GM21576 (cell line): ENCODE data around the gene MED27.

ENCODE experiments used
- ATAC-seq: cut with Tn5 transposase; IDR thresholded peaks from one replicate; pipeline ENCODE4 v1.9.1; 2021; ENCODE audit warnings: mild to moderate bottlenecking, moderate library complexity; ENCODE audit not compliant: unreplicated experiment

Gene MED27

DNA sequence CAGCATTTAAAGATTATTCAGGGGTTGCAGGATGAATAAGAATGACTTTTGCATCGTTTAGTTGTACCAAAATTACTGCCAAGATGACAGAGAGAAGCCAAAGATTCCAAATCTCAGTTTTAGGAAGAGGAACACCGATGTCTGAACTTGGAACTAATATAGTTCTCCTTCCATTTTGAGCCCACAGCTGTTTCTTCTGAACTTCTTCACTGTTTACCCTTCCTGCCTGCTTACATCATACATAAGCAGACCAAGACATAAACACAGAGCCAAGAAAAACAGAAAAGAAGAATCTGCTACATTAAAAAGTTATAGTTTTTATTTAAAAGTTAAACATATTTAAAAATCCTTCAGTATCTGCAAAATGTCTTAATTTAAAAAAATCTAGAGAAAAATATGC, 192.8 kb downstream of the MED27 start:
- no peak for ATAC-seq

DNA sequence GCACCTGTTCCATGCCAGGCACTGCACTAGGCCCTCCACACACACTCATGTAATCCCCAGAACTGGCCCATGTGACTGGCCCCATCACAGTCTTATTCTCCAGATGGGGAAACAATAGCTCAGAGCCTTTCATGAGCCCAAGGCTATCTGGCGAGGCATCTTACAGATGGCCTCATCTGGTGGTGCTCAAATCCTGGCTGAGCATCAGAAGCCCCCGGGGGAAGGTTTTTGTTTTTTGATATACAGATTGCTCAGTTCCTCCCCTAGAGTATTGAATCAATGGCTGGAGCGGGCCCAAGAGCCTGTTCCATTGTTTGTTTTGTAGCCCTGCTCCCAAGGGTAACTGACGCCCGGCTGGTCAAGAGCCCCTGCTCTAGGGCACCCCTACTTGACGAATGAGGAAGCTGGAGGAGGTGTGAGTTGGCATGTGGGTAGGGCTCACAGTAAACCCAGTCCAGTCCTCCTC, 194.5 kb downstream of the MED27 start:
- no peak for ATAC-seq

DNA sequence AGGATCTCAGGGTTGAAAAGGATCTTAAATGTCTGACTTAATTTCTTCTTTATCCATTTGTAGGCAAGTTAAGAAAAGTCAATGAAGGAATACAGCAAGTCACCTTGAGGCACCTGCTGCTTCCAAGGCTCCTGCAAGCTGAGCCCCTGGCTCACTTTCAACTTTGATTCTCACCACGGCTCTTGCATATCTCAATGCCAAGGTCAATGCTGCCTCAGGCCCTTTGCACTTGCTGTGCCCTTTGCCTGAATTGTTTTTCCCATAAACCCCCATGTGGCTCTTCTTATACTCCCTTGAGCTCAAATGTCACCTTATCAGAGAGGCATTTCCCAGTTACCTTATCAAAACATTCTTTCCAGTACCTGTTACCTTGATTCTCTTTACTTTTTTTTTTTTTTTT, 195.4 kb downstream of the MED27 start:
- no peak for ATAC-seq

DNA sequence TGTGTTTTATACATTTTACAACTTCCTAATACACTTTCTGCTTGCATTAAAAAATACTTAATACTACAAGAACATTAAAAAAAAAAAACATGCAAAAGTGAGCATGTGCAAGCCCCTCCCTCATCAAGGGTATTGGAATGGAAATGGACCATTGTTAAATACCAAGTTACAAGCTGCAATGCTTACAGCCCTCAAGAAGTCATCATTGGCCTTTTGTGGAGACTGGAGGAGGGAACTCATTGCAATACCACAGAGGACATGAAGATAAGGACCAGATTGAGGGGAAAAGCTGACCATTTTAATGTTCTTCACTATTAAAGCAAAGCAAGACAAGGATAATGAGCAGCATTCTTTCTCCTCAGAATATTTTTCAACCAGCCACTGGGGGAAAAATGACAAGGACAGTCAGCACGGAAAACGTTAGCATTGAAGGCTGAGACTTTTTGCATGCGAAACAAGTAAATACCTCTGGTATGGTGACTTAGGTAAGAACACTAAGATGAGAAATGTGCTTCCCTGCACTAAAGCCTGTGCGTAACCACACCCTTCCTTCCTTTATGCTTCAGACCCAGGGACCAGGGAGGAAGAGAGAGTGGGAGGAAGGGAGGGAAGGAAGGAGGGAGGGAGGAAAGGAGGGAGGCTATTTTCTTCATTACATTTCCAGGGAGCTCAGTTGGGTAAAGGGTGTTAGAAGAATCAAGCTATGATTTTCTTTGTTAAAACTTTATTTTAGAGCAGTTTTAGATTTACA, 198.7 kb downstream of the MED27 start:
- ATAC-seq, result no peak

DNA sequence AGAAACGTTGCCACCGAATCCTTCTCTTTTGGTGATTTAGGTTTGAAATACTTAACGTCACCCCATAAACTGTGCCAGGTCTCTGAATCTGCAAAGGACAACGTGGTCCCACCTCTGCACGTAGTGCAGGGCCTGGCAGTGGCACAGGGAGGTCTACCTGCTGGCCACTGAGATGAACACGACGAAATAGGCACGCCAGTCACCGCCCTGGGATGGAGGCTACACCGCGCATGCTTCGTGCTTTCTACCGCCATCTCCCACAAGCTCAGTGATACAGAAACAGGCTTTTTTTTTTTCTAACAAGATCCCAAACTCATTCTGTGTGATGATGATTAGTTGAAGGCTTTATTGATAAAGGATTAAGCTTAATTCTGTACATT, 199.8 kb downstream of the MED27 start:
- ATAC-seq, result no peak

DNA sequence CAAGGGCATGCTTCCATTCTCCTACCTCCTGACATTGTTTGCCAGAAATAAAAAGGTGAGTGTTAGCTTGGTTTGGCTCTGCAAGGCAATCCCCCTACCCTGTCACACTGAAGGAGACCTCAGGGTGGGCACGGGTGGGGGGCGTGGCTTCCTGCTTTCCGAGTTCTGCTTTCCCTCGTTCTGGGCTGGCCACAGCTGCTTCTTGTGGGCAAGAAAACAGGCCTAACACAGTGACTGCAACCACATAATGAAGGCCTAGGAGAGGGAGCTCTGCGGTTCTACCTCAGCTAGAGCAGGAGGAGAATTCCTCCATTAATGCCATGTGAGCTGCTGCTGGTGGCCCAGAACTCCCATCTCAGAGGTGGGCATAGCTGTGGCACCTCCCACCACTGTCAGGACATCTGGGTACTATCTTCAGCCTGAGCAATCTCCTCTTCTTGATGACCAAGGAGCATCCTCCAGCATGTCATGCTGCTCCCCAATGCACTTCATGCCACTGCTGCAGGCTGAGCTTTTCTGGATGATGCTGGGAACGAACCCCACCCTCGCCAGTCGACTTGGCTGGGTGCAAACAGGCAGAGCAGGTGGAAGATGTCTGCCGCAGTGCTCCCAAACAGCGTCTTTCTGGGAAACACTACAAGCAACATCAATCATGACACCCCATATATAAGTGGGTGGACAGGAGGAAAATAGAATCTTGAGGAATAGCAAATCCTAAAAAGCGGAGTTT, 200.3 kb downstream of the MED27 start:
- no peak for ATAC-seq

DNA sequence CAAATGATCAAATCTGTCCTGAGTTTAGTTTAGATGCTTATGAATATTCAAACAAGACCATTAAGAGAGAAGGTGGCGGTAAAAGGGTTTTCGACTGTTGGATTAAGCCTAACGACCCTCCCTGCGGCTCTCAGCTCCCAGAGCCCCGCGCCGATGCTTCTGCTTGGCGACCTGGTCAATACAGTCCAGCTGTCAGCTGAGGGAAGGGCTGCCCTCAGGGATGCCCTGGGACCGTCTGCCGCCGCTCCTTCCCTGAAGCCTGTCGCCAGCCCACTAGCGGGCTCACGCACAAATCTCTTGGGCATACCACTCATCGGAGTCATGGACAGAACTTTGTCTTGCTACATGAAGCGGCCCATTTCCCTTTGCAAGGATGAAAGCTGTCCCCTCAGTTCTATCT, 203.2 kb downstream of the MED27 start:
- no peak for ATAC-seq

DNA sequence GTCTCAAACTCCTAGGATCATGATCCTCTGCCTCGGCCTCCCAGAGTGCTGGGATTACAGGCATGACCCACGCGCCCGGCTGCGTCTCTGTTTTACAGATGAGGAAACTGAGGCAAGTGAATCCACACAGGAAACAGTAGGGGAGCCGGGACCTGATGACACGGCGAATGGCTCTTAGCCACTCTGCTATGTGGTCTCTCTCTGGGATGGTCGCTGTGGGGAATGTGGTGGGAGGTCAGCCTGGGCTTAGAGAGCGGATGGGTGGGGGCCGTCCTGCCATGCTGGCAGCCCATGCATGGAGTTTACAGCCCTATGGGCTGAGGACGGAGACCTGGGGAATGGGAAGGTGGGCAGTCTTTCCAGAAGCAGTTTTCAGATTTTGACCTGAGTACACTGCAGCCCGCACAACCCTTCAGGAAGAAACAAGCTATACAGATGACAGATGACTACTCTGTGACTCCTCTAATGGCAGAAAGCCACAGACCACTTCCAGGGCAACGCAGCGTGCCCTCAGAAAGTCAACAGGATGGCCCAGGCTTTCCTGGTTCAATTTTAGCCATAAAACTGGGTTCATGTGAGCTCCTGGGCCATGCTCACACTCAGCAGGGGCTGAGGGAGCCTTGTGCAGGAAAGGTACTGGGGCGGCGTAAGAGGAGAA, 203.7 kb downstream of the MED27 start:
- ATAC-seq, result no peak

DNA sequence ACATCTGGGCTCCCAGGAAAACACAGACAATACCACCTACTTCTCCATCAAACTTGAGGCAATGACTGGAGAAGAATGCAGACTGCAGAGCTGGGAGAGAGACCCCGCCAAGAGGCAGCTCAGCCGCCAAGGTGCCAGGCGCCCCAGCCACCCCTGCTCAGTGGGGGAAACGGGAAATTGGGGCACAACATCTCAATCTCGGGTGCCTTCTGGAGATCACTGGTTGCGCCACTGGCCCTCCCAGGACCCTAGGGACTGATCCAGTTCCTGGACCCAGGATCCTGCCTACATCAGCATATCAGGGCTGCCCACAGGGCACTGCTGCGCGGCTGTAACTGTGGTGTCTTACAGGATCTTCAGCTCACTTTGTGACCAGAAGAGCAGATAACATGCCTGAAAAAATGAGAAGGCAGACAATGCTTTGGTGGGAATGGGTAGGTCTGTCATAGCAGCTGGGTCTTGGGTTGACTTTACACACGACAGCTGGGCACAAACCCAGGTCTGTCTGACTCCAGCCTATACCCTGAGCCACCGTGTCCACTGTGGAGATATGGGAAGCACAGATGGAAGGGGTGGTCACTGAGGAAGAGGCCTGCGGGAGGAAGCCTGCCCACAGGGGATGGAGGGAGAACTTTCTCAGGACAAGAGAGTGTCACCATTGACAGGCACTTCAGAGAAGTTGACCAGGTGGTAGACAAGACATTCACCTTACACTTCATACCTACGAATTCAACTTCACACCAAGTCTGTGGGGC, 204.6 kb downstream of the MED27 start:
- ATAC-seq, result no peak

DNA sequence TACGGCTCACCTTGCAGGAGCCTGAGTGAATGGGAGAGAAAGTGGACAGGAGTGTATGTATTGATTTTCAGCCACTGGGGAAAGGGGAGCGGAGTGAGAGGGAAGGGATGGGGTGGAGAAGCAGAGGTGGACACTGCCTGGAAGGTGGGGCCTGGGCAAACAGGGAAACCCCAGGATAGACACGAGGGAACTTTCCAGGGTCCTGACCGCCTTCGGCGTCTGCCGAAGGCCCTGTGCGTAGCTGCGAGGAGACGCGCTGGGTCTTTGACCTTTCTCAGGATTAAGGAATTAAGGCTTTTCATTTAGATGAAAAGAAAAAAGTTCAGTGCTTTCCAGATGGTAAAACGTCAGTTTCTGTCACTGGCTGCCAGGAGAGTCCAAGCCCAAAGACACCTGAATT, 205.2 kb downstream of the MED27 start:
- ATAC-seq, result no peak

DNA sequence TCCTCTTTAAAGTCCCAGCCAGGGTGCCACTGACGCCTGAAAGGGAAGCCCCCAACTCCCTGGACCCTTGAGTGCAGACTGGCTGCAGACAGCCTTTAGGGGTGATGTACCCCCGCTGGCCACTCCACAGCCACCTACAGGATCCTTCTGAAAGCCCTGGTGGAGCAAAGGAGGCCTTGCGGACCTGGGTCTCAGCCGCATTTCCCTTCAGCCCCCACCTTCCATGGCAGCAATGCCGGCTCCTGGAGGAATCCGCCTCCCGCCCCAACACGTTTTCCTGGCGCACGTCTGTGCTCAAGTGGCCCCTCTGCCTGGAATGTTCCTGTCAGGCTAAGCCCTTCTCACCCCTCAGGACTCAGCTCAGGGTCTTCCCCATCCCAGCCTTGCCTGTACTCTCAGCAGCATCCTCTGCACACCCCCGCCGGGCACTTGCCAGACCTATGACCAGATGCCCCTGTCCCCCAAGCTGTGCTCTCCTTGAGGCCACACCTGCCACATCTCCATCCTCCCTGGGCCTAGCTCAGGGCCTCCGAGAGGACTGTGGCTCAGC, 205.7 kb downstream of the MED27 start:
- no peak for ATAC-seq

DNA sequence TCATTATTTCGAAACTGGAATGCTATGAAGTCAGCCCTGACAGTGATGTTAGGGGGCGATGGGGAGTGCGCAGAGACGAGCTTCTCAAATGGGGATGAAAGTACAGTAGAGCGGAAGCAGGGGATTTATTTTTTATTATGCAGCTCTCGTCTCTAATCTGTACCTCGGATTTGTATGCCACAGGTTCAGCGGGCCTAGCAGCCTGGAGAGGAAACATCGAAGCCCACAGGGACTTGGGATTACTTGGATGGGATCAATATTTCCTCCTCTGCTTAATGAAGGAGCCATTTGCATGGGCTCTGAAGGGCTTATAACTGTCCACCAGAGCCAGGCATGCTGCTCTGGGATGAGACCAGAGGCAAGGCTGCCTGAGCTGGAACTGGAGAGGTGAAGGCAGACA, 206.3 kb downstream of the MED27 start:
- ATAC-seq, result no peak

DNA sequence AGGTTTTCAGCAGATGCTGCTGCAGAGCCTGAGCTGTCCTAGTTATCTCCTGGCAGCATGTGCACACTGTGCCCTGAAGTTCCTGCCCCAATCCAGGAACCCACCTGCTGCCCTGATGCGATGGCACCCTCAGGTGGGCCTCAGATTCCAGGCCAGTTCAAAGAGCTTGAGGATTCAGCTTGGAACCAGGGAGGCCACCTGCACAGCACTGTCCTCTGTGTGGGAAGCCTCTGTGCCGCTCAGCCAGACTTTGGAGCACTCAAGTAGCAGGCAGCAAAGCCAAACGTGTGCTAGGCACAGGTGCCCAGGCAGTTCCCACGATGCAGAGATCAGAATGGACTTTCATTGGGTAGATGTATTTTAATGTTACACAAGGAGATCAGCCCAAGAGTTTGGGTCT, 207.0 kb downstream of the MED27 start:
- ATAC-seq, result no peak

DNA sequence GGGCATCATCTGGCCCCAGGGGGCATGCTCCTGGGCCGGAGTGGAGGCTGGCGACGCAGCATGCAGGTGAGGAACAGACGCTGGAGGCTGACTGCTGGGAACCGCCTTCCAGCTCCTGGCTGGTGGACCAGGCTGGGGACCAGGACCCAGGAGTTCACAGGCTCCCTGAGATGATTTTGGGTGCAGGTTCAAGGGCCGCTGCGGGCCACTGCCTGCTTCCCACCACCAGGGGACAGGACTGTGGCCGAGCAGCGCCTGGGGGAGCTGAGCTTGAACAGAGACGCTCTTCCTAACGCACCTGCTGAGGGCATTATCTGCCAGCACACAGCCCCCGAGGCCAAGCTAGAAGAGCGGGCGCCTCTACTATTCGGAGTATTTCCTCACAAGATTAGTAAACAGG, 207.7 kb downstream of the MED27 start:
- no peak for ATAC-seq

DNA sequence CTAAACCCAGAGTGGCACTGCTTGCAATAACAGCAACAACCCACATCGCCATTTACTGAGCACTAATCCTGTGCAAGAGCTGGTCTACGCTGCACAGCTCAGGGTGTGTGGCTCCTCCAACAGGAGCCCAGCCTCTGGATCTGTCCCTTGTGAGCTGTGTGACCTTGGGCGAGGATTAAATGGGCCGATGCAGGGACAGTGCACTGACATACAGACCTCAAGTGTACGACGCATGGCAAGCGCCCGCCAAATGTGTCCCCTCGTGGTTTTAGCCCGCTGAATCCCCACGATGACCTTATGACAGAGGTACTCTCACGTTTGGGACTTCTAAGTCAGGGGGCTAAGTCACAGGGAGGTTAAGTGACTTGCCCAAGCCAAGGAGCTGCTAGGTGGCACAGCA, 209.5 kb downstream of the MED27 start:
- no peak for ATAC-seq

DNA sequence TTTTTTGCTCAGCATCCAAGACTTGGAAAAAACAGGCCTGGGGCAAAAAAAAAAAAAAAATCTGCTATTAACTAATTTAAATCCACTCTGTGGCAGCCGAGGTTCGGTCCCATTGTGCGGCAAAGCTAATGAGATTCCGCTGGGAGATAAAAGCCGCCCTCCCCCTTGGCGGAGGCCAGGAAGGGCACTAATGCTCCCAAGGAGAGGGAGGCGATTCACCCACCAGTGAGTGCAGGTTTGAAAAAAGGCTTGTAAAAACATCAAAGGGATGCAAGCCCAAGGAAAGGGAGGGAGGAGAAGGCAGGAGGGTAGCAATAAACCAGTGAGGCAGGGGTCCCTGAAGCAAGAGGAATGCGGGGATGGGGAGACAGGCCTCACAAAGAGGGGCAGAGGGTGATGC, 210.3 kb downstream of the MED27 start:
- no peak for ATAC-seq

DNA sequence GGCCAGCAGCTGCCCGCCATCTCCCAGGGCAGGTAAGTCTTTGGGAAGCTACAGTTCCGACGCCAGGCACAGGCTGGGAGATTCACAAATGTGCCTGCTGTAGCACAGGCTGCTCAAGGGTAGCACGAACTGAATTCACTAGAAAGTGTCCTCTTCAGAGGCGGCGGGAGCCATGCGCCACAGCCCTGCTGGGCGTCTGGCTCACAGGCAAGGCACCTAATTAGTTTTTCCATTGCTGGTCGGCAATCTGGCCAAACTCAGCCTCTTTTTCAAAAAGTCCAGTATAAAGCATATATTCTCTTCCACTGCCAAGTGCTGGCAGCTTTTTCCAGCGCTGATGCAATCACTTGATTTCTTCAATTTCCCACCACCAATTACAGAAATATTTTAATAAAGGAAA, 210.9 kb downstream of the MED27 start:
- ATAC-seq, result no peak

DNA sequence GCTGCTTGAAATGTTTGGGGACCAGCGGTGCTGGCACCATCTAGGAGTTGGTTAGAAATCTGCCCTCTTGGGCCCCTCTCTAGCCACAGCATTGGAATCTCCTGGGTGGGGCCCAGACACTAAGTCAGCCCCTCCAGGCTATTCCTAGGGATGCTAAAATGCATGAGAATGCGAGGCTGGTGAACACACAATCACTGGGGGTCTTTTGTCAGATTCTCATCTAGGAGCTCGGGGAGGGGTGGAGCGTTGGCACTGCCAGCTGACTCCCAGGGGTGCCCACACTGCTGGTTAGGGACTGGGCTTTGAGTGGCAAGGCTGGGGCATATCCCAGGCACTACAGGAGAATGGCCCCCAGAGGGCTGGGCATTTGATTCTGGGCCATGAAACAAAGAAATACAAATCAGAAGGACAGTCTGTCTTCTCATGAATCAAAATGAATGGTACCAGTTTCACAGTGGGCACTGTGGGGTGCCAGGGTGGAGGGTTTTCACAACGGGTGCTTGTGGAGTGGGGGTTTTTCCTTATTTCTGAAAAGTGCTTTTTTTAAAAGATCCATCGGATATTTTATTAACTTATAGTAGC, 212.0 kb downstream of the MED27 start:
- ATAC-seq, result no peak

DNA sequence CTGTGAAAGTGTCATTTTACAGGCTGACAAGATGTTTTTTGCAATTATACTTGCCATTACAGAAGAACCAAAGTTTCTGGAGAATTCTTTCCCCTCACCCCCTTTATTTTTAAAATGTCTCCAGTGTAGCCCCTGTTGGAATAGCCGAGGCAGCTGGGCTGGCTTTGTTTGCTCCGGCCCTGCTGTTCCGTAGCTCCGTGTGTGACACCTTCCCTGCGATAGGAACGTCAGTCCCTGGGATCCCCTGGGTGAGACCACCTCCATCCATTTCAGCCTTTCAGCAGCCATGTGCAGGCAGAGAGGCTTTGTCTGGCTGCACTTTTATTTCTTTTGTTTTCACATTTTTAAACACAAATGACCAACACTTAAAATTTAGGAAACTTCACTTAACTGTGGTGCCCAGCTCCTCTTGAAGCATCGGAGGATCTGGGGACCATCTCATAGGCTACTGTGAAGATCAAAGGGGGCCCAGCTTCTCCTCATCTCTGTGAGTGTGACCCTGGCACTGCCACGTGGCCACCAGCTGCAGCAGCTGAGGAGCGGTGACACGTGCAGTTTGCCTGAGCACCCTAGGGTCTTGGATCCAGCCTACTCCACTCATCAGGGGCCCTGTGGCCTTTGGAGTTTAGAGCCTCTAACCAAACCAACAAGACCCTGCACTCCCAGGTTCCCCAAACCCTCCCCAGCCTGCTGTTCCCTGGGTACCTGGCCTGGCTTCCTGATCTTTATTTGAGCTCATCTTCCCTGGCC, 214.0 kb downstream of the MED27 start:
- ATAC-seq, result no peak

DNA sequence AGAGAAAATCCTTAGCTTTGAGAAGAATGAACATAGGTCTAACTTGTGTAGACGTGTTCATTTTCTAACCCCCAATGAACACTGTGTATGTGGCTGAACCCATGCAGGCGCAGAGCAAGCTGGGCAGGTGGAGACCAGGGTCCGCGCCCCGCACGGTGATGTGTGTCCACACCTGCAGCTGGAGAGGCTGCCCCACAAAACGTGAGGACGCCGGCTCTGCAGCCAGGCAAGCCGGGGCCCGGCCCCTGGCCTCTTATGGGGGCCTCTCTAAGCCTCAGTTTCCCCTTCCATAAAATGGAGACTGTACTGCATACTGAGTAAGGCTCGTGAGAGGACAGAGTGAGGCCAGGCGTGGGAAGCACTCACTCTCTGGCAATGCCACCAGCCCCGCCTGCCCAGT, 215.1 kb downstream of the MED27 start:
- no peak for ATAC-seq
